Measurements from ENCODE around the gene HSPB2.
"Not testable (repeated sequence)": the region's sequence is repeated elsewhere in the genome, so short reads cannot be mapped to it uniquely, and the experiment has no call there.

Gene HSPB2

DNA sequence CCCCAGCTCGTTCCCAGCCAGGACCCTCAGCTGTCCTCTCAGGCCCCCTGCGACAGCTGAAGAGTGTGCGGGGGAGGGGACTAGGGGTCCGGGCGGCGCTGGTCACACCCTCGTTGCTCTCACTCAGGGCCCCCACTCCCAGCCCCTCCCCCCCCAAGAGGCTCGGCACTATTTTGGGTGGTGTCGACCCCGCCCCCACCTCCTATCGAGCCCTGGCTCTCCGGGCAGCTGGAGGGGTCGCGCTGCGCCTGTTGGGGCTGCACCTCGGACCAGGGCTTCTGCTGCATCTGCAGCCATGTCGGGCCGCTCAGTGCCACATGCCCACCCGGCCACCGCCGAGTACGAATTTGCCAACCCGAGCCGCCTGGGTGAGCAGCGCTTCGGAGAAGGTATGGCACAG, at the start of gene HSPB2:
HSPB2 (plus strand) TSS at position 200 of the 400 bp plus-strand sequence; CDS start at position 296, 96 bp downstream.
- no peak for DNase-seq

GRCh38 chr11:111870113-111870512, 42.4 kb upstream of the HSPB2 start:
- DNase-seq, result no peak

DNA sequence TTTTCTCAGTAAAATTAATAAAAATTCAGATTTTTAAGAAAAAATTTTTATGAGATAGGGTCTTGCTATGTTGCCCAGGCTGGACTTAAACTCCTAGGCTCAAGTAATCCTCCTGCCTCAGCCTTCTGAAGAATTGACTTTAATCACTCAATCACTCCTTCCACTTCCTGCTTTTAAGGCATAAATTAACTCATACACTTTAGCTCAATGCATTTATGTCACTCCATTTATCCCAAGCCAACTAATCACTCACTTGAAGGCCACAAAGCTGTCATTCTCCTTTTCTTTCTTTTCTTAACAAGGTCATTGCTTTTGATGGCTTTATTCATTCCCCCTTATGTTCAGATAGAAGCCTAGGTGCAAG, 42.0 kb upstream of the HSPB2 start:
- peak in 1 of 2 experiments; percentile 61 for DNase-seq

DNA sequence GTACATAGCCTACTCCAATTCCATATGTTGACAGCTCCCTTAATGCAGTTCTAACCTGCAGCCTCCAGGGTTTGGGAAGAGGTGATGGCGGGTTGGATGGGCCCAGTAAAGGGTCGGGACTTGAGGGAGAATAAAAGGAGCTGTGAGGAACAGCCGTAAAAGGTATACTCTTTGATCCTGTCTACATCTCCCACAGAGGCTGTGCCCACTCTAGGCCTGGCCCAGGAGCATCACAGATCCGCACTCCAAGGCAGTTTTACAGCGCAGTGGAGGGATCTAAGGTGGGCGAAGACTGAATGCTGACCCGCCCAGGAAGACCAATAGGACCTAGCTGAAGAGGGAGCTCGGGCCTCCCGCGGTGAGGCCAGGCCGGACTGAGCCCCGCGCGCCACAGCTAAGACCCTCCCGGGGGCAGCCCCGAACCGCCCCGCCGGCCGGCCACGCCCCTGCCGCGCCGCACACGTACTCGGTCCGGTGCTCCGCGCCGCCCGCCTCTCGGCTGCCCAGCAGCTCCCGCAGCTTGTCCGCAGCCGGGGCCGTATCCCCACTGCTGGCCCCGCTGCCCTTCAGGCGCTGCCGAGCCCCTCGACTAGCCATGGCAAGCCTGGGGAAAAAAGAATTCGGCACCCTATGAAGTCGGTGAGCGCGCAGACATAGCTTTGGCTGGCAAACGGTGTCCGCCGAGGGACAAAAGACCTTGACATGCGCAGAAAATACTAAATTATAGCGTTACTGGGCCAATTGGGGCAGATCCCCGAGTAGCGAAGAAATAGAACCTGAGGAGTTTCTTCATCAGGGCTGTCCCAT, 41.4 kb upstream of the HSPB2 start, which contains the start of gene ALG9:
ALG9 (minus strand) TSS at position 696 of the 807 bp plus-strand sequence; CDS start at position 597, 99 bp downstream.
- DNase-seq, result peak; percentile 86 to 95

- DNase-seq, result peak in 1 of 2 experiments; percentile 49
These were observed 40.8 kb upstream of the HSPB2 start for GRCh38 chr11:111871693-111872161.

- DNase-seq, result peak in 1 of 2 experiments; percentile 92
These were observed 34.1 kb upstream of the HSPB2 start for GRCh38 chr11:111878385-111878848.

GRCh38 chr11:111878849-111879636, 33.5 kb upstream of the HSPB2 start, which contains the start of the genes CFAP68 and FDXACB1:
Gene CFAP68 (plus strand): TSS chr11:111879541. CDS start chr11:111879561, 20 bp downstream.
Gene FDXACB1 (minus strand): TSS chr11:111879165. CDS start chr11:111879132, 33 bp downstream.
- peak; percentile 100 for DNase-seq

GRCh38 chr11:111879637-111879960, 32.9 kb upstream of the HSPB2 start:
- no peak for DNase-seq

DNA sequence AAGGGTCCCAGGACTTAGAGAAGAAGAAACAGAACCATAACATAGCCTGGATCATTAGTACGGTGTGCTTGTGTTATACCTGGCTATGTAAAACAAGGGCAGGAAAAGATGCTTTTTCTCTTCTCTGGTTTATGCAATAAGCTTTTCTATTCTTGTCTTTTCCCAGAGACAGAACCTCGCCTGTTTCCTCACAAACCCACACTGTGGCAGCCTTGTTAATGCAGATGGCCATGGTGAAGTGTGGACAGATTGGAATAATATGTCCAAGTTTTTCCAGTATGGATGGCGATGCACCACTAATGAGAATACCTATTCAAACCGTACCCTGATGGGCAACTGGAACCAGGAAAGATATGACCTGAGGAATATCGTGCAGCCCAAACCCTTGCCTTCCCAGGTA, 30.3 kb upstream of the HSPB2 start:
- DNase-seq, result no peak

DNA sequence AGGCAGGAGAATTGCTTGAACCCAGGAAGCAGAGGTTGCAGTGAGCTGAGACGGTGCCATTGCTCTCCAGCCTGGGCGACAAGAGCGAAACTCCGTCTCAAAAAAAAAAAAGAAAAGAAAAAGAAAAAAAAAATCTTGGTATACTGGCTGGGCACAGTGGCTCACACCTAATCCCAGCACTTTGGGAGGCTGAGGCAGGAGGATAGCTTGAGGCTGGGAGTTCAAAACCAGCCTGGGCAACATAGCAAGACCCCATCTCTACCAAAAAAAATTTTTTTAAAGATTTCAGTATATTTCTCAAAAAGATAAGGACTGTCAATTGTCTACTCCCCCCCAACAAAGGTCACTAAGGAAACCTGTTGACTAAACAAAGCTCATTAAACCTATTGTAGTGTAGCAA, 27.5 kb upstream of the HSPB2 start:
- not testable (repeated sequence) for DNase-seq

- DNase-seq, result no peak
These were observed 26.5 kb upstream of the HSPB2 start for GRCh38 chr11:111886032-111886431.

DNA sequence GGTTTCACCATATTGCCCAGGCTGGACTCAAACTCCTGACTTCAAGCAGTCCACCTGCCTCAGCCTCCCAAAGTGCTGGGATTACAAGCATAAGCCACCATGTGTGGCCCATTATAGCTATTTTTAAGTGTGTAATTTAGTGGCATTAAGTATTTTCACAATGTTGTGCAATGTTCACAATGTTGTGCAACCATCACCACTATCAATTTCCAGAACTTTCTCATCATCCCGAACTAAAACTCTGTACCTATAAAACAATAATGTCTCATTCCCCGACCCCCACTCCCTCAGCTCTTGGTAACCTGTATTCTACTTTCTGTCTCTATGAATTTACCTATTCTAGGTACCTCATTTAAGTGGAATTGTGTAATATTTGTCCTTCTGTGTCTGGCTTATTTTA, 25.7 kb upstream of the HSPB2 start:
- no peak for DNase-seq

DNA sequence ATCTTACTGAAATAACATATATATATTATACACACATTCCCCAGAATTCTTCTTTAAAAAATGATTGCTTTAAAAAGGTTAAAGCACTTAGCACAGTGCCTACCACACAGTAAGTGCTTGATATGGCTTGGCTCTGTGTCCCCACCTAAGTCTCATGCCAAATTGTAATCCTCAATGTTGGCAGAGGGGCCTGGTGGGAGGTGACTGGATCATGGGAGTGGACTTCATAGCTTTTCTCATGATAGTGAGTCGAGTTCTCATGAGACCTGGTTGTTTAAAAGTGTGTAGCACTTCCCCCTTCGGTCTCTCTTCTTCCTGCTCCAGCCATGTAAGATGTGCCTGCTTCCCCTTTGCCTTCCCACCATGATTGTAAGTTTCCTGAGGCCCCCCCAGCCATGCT, 7.1 kb upstream of the HSPB2 start:
- no peak for DNase-seq

DNA sequence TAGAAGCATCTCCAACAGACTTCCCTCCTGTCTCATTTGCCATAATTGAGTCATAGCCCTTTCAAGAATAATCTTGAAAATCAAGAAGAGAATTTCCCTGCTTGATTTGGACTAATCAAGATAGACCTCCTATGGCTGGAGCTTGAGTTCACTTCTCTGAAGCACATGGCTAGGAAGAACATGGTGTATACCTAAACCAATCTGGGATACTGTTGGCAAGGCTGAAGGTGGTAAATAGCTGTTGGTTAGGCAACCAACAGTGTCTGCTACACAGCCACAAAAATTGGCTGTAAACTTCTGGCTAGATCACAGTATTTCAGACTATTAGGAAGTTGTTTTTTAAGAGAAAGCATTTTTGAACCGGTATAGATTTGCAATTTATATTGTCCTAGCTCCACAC, 5.9 kb upstream of the HSPB2 start:
- no peak for DNase-seq

DNA sequence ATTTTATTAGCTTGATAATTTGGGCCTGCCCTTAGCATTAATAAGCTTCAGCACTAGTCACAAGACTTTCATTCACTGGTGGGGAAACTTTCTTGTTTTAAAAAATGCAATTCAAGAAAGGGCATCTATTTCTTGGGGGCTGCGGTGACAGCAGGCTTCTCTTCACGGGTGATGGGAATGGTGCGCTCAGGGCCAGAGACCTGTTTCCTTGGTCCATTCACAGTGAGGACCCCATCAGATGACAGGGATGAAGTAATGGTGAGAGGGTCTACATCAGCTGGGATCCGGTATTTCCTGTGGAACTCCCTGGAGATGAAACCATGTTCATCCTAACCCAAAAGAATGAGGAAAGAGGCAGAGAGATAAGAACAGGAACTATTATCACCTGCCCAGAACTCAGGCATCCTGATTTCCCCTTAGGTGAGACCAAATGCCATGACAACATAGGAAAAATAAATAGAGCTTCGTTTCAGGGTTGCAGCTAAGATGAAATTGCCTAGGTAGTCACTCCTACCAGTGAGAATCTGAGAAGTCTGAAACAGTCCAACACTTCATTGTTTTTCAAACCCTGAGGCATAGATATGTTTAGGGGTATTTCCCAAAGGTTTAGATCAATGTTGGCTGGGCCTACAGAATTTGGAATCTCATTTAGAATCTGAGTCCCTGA, 3.8 kb upstream of the HSPB2 start:
- DNase-seq, result no peak

DNA sequence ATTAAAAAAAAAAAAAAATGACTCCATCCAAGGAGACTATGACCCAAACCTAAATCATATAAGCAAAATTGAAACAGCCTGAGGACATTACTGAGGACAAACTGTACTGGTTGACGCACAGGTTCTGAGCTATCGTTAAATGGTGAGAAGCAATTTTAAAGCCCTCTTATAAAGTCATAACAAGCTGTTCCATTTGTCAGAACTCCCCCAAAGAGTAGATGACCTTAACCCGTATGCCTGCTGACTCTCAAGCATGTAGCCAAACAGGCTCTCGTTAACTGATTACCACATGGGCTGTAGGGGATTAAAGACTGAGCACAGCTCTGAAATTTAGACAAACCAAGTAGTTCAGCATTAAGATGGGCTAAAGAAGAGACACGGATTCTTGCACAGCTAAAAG, 3.2 kb upstream of the HSPB2 start:
- DNase-seq, result no peak

- no peak for DNase-seq
These were observed 1.6 kb upstream of the HSPB2 start for GRCh38 chr11:111910676-111911562.

GRCh38 chr11:111911563-111912401, 752 bp upstream of the HSPB2 start, which contains the start of gene CRYAB:
Gene CRYAB (minus strand): TSS chr11:111911770. CDS start chr11:111911724, 46 bp downstream.
- no peak for DNase-seq

GRCh38 chr11:111913031-111913861, 712 bp downstream of the HSPB2 start:
- DNase-seq, result no peak

DNA sequence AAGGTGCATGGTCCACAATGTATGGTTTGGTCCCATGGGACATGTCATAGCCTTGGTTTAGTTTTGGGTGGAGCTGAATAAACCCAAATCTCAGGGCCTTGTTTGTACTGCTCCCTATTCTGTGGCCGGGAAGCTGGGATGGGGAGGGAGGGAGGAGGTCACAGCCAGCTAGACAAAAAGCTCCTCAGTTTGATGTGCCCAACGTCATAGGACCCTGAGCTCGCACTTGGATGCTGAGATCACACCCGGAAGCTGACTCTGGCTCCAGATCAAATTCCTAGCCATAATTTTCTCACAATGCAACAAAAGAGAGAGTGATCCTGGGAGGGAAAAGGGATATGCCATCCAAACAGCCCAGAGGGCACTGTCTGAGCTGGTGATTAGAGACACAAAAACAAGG, 1.5 kb downstream of the HSPB2 start:
- DNase-seq, result no peak

Measured in NCI-H526 (cell line).